Measurements from ENCODE around the gene MAB21L2. TPM values are rescaled to one million over a fixed set of nuclear protein-coding genes. Genes with fewer than 3 reads are reported as not detected.

Gene MAB21L2
- total RNA-seq, 1 donor from 2014 or later, result 38.3 TPM

GRCh38 chr4:150619042-150619441 is 37.1 kb downstream of the MAB21L2 start:
- Mint-ChIP-seq H3K4me1 (no peaks in the 10 kb centered on the region), H3K9me3 (peaks cover 3% of the 10 kb centered on the region), H3K4me3 (no peak overlapping the region), H3K27ac (no peak overlapping the region), H3K36me3 (no peaks in the 10 kb centered on the region), H3K27me3 (ENCODE audit: insufficient read depth, low read depth) (peaks cover 2% of the 10 kb centered on the region)
- no peaks in the 10 kb centered on the region for H4K20me1 ChIP-seq (ENCODE audit: low read depth)
- H3K79me2 ChIP-seq (ENCODE audit: low read depth), result no peaks in the 10 kb centered on the region
- H3K9me3 ChIP-seq (ENCODE audit: low read depth), result no peaks in the 10 kb centered on the region
- no peak overlapping the region for H3K27ac ChIP-seq
- H3K27me3 ChIP-seq, result no peaks in the 10 kb centered on the region
- no peak overlapping the region for H2AFZ ChIP-seq (replicated peaks)
- no peak for DNase-seq (ENCODE audit: low spot score)
- no peak overlapping the region for H3K4me3 ChIP-seq
- H3K9ac ChIP-seq, result no peak overlapping the region
- TF ChIP-seq CTCF (IDR thresholded peaks at IDR 0.05) (no peak), EZH2 (IDR thresholded peaks at IDR 0.05) (no peak), EZH2phosphoT487 (IDR thresholded peaks at IDR 0.05) (no peak)
- H3K36me3 ChIP-seq, result peaks cover 5% of the 10 kb centered on the region
- no peaks in the 10 kb centered on the region for H3K4me1 ChIP-seq
- no peak overlapping the region for H3K4me2 ChIP-seq
- H3F3A ChIP-seq (ENCODE audit: low read depth), result no peaks in the 10 kb centered on the region

GRCh38 chr4:150624055-150624454 is 42.1 kb downstream of the MAB21L2 start:
- DNase-seq (ENCODE audit: low spot score), result no peak
- no peak overlapping the region for H3K4me3 Mint-ChIP-seq
- H3K36me3 Mint-ChIP-seq, result no peaks in the 10 kb centered on the region
- Histone ChIP-seq H3K27me3 (no peaks in the 10 kb centered on the region), H3K4me2 (no peak overlapping the region), H3K4me1 (no peaks in the 10 kb centered on the region), H3K36me3 (peaks cover 5% of the 10 kb centered on the region), H2AFZ (replicated peaks) (no peak overlapping the region), H4K20me1 (ENCODE audit: low read depth) (no peaks in the 10 kb centered on the region), H3K27ac (no peak overlapping the region), H3F3A (ENCODE audit: low read depth) (no peaks in the 10 kb centered on the region), H3K9ac (no peak overlapping the region), H3K4me3 (no peak overlapping the region), H3K79me2 (ENCODE audit: low read depth) (no peaks in the 10 kb centered on the region), H3K9me3 (ENCODE audit: low read depth) (no peaks in the 10 kb centered on the region)
- H3K27ac Mint-ChIP-seq, result no peak overlapping the region
- H3K27me3 Mint-ChIP-seq (ENCODE audit: insufficient read depth, low read depth), result no peaks in the 10 kb centered on the region
- TF ChIP-seq EZH2phosphoT487 (IDR thresholded peaks at IDR 0.05) (no peak), EZH2 (IDR thresholded peaks at IDR 0.05) (no peak), CTCF (IDR thresholded peaks at IDR 0.05) (no peak)
- H3K4me1 Mint-ChIP-seq, result no peaks in the 10 kb centered on the region
- H3K9me3 Mint-ChIP-seq, result peaks cover 3% of the 10 kb centered on the region

- Mint-ChIP-seq H3K27me3 (ENCODE audit: insufficient read depth, low read depth) (no peaks in the 10 kb centered on the region), H3K4me3 (no peak overlapping the region), H3K36me3 (peaks cover 2% of the 10 kb centered on the region), H3K9me3 (peaks cover 3% of the 10 kb centered on the region), H3K27ac (no peak overlapping the region), H3K4me1 (no peaks in the 10 kb centered on the region)
- Histone ChIP-seq H2AFZ (replicated peaks) (no peak overlapping the region), H4K20me1 (ENCODE audit: low read depth) (no peaks in the 10 kb centered on the region), H3K27me3 (no peaks in the 10 kb centered on the region), H3K9ac (no peak overlapping the region), H3F3A (ENCODE audit: low read depth) (no peaks in the 10 kb centered on the region), H3K9me3 (ENCODE audit: low read depth) (no peaks in the 10 kb centered on the region), H3K36me3 (peaks cover 5% of the 10 kb centered on the region), H3K4me2 (no peak overlapping the region), H3K79me2 (ENCODE audit: low read depth) (no peaks in the 10 kb centered on the region), H3K4me1 (no peaks in the 10 kb centered on the region), H3K4me3 (no peak overlapping the region), H3K27ac (no peak overlapping the region)
- TF ChIP-seq CTCF (IDR thresholded peaks at IDR 0.05) (no peak), EZH2 (IDR thresholded peaks at IDR 0.05) (no peak), EZH2phosphoT487 (IDR thresholded peaks at IDR 0.05) (no peak)
- DNase-seq (ENCODE audit: low spot score), result no peak
Observed at GRCh38 chr4:150625033-150625432, 43.1 kb downstream of the MAB21L2 start.
